ENCODE results near the gene GRID1.

DNA sequence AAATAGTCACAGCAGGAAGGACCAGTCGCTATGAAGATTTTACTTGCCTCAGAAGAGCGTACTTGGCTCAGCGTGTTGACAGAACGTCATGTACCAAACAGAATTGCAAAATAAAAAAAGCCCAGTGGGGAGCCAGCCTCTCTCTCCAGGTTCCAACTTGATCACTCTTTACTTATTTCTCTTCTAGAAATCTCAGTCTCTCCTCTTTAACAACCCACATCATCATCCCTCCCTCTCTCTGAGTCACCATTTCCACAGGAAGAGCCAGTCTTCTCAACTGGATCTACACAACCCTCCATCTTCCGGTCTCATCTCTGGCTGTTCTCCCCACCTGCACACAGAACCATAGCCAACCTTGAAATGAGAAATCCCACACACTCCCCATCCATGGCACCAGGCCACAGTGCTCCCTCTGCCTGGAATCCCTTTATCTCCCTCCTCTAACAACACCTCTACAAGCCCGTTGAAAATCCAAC is 718.3 kb downstream of the GRID1 start:
- no peak for TF ChIP-seq GATA2 (IDR thresholded peaks at IDR 0.05; ENCODE audit: low read depth, low read length)
- no peak for TF ChIP-seq GATA3 (IDR thresholded peaks at IDR 0.05; ENCODE audit: low read depth, low read length)

All from SH-SY5Y (cell line).